ENCODE measurements around the gene FAM163B.
"Not testable (repeated sequence)": the region's sequence is repeated elsewhere in the genome, so short reads cannot be mapped to it uniquely, and the experiment has no call there.

The FAM163B gene

DNA sequence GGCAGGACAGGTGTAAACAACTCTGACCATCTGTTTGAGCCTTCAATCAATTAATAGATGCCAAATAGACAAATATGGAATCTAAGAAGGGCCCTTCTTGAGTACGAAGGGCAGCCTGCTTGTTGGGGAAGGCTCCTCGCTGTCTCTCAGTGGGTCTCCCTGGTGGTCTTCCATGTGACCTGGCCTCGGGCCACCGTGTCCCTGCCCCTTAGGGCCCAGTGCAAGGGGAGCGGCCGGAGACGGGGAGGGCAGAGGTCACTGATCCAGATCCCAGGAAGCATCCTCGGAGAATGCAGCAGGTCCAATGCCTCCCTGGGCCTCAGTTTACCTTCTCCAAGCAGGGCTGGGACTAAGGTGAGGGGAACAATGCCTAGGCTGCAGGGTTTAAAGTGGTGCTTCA lies 29.5 kb upstream of the FAM163B start:
- no peak for DNase-seq

DNA sequence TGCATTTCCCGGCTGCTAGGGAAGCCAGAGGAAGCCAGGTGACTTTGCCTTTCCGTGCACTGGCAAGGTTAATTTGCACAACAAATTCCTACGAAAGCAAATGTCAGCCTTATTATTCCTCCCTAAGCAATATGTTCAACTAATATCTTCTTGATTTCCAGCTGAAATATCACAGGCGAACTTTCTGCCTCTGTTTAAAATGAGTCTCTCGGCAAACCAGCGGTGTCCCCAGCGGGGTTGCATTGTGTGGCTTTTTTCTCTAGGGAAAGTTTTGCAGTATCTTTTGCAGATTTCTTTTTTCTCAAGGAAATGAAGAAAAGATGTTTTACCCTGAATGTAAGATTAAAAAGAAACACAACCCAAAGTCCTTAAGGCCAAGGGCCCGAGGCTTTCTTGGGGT lies 28.9 kb upstream of the FAM163B start:
- no peak for DNase-seq

DNA sequence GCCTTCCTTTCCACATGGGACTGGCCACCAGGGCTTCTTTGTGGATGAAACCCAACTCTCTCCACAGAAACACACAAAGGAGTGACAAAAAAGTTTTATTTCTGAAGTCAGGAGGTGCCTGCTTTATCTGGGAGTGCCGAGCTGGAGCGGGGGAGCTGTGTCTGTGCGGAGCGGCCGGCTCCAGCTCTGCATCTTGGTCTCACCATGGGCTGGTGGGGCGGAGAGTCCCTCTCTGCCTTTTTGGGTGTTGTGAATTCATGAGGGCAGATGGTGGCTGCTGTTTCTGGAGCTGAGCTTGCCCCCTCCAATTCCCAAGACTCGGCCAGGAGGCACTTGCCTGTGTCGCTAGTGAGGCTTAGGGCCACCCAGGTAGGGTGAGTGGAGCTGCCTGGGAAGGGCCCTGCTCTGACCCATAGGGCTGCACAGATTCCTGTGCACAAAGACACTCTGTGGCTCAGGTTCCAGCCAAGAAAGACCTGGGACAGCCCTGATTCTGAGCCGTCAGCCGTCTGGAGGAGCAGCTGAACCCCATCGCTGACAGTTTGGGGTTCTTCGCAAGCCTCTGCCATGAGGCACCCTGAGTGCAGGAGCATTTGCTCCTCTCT lies 28.4 kb upstream of the FAM163B start:
- no peak for DNase-seq

DNA sequence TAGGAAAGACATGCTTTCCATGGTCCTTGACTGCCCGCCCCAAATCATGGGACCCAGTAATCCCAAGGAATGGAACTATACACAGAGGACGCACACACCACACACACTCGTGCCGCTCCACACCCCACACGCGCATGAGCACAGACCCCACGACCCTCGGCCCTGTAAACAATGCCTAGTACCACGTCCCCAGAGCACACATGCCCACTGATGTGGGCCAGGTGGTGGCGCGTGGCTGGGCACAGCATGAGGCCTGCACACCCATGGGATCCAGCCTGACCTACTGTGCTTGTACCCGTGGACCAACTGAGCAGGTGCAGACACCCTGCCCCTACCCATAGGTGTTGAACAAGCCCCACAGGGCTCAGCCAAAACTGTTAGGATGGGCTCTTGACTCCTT lies 27.7 kb upstream of the FAM163B start:
- DNase-seq = no peak

GRCh38 chr9:133635533-133636531 lies 26.6 kb upstream of the FAM163B start, which contains the start of gene DBH:
DBH (plus strand) TSS chr9:133636363; CDS start chr9:133636372, 9 bp downstream.
- DNase-seq = no peak

- no peak for DNase-seq
These were observed 25.9 kb upstream of the FAM163B start for GRCh38 chr9:133635098-133635497.

DNA sequence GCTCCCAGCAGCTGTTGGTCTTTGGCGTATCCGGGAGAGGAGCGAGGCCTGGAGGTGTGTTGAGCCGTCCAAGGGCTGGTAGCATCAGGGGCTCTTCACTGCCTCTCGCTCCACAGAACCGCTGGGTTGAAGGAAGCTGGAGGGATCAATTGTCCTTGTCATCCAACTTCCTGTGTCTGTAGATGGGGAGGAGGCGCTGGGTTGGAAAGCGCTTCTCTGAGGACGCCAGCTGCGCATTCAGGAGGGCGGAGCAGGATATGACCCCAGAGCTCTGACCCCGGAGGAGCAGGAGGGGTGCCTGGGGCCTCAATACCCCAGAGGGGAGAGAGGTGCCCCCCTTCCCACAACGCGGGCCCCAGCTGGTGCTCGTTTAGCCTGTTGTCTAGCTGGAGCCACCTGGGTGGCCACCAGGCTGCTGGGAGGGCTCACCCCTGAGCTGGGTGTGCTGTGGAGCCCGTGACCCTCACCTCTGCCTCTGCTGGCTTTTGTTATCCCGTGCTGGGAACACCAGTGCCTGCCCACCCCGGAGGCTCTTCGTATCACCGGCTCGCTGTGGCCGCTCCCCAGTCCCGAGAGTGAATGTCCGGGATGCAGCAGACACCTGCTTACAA lies 25.0 kb upstream of the FAM163B start:
- no peak for DNase-seq

DNA sequence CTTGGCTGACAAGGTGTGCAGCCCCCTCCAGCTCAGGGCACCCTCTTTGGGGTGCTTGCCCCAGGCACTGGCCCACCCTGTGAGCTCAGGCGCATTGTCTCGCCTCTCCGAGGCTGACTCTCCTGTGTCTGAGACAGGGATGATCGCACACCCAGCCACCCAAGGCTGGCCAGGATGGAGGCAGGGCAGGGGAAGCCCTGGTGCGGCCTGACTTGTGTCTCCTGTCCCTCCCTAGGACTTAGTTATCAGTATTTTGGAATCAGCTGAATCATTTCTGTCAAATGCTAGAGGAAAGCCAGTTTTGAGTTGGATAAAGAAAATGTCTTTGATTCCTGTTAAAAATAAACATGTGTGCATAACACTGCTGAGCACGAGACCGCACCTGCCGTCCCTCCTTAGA lies 24.5 kb upstream of the FAM163B start:
- DNase-seq = no peak

DNA sequence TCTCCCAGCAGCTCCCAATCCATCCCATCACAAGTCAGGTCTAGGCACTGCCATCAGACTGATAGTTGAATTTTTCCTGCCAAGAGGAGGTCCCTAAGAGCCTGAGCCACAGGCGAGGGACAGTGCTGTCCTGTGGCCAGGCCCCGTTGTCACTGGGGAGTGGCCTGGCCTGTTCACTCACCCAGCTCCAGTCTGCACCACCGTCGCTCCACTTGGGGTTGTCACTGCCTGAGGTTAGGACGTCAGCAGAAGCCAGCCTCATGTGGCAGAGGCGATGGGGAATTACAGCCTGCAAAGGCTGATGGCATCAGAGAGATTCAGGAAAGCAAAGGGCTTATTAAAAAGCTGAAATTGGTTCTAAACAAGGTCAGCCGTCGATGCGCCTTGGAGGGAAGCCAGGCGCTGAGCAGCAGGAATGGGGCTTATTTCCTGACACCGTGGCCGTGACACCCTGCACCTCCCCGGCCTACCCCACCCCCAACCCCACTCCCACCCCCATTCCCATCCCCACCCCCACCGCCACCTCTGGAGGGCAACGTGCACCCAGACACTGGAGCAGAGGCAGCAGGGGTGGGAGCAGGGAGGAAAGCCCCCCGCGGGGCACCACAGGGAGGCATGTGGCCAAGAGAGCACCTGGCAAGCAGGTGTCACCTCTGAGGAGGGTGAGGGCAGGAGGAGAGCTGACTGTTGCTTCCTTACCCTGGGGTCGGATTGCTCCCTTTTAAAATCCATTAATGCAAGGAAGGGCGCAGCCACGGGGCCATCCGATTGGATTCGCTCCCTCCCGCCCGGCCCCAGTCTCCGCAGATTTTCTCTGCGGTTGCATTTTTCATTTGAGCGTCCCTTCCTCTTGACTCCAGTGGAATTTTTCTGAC lies 23.9 kb upstream of the FAM163B start:
- no peak for DNase-seq

DNA sequence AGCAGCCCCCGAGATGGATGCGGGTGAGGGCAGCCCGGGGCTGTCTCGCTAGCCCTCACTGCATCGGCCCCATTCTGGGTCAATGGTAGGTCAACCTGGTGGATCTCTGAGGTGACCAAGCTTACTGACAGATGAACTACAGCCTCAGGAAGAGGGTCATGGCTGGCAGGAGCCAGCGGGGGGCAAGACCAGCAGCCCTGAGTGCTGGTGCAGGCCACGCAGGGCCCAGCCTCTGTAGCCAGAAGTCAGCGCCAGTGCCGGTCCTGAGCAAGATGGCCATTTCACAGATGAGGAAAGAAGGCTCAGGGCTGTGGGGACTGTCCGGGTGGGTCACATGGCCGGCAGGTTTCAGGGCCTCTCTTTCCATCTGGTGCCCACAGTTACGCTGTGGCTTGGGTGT lies 21.9 kb upstream of the FAM163B start:
- no peak for DNase-seq

DNA sequence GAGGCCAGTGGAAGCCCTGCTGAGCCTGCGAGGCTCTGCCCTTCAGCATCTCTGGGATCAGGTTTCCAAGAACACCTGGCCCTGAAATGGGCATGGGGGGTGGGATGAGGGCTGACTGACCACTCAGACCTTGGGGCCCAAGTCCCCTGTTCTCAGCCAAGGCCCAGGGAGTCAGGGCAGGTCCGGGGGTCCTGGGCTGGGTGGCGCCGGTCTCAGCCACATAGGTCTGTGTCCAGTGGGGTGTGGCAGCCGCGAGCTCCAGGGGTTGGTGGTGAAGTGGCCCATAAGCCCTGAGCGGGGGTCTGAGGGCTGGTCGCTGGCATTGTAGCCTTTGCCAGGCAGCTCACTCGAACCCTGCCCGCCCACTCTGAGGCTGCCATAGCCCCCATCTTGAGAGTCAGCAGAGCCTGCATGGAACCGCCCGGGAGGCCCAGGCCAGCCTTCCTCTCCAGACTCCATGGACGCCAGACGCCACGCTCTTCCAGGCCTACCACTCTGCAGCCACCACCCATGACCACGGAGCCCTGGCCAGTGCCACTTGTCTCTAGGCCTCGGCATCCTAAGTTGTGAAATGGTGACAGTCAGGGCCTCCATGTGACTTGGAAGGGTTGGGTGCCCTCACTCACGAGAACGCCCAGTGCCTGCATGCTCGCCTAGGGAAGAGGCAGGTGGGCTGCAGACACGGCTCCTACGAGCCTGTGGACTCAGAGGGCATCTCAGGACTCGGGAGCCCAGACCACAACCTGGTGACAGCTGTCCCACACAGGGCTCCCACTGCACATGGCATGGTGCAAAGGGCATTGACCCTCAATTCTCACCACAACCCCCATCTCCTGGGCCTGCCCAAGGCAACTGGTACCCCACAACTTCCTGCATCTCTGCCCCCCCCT lies 20.3 kb upstream of the FAM163B start:
- DNase-seq = no peak

DNA sequence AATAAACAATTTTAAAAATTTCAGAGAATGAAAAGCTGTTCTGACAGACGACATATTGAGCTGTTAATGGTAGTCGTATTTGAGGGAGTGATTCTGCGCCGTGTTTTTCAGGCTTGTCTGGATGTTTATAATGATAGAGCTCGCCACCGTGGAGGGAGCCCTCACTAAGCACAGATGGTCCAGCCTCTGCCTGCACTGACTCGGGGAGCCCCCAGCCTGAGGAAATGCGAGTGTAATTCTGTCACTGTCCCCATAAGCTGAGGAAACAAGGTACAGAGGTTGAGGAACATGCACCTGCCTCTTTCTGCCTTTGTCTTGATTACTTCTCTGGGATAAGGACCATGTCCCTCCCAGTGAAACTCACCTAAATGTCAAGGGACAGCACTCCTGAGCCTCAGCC lies 19.6 kb upstream of the FAM163B start:
- DNase-seq = peak; percentile 83

- peak; percentile 47 for DNase-seq
These were observed 18.2 kb upstream of the FAM163B start for GRCh38 chr9:133627341-133627740.

- DNase-seq = not testable (repeated sequence)
These were observed 16.8 kb upstream of the FAM163B start for GRCh38 chr9:133626008-133626407.

DNA sequence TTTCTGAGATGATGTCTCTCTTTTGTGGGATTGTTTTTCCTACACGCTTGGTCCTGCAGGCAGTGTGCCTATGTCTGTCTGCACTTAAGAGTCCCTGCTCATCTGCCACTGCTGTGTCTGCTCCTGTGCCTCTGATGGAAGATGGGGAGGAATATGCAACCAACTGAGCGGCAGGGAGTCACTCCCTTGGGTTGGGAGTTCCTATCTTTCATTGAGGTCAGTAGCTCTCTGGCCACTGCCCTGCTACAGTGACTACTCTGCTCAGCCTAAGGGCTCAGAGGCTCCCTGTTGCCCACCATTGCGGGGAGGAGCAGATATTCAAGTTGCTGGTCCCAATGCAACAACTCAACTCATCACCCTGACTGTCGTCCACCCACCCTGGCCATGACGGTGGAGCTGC lies 13.4 kb upstream of the FAM163B start:
- DNase-seq = no peak

- no peak for DNase-seq
These were observed 12.6 kb upstream of the FAM163B start for GRCh38 chr9:133621725-133622267.

GRCh38 chr9:133619791-133620190 lies 10.6 kb upstream of the FAM163B start:
- DNase-seq = no peak

DNA sequence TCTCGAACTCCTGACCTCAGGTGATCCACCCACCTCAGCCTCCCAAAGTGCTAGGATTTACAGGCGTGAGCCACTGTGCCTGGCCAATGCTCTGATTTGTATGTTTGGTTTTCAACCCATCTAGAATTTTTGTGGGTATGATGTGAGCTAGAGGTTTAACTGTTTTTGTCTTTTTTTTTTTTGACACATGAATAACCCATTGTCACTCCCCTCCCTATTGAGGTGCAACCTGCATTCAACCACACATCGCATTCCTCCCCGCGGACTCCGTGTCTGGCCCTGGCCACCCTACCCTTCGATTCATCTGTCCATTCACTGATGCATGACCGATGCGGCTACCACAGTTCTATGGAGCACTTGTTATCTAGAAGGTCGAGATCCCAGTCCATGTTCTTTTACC lies 9.5 kb upstream of the FAM163B start:
- no peak for DNase-seq

GRCh38 chr9:133616643-133617405 lies 7.6 kb upstream of the FAM163B start:
- DNase-seq = no peak

GRCh38 chr9:133615606-133616188 lies 6.5 kb upstream of the FAM163B start:
- no peak for DNase-seq

Data from NCI-H1694 (cell line).